Measurements from ENCODE around the gene TMEM86A. TPM values are rescaled to one million over a fixed set of nuclear protein-coding genes. Genes with fewer than 3 reads are reported as not detected.
"Not testable (repeated sequence)": the region's sequence is repeated elsewhere in the genome, so short reads cannot be mapped to it uniquely, and the experiment has no call there.

TMEM86A gene
- total RNA-seq, 2 experiments from 2014 or later: 0.25 to 0.42 TPM

DNA sequence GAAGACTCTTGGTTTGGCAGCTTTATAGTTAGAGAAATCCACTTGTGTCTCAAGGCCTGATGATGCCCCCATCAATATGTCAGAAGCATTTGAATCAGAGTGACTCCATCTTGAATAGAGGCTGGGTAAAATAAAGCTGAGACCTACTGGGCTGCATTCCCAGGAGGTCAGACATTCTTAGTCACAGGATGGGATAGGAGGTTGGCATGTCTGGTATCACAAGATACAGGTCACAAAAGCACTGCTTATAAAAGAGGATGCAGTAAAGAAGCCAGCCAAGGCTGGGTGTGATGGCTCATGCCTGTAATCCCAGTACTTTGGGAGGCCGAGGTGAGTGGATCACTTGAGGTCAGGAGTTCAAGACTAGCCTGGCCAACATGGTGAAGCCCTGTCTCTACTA, 16.6 kb upstream of the TMEM86A start:
- H3K4me1 Mint-ChIP-seq; H3K9me3 Mint-ChIP-seq; POLR2A ChIA-PET; H3K4me3 Mint-ChIP-seq; H3K27me3 Mint-ChIP-seq; H3K36me3 Mint-ChIP-seq (ENCODE audit: low read depth); DNase-seq: not testable (repeated sequence)
- H3K27ac Mint-ChIP-seq: peak overlapping the region; percentile 36
- CTCF ChIA-PET: interaction anchor here (1.2 kb wide), 1 partner anchor 9 kb away, joined by 3 read pairs; no protein-coding TSS in a partner anchor

DNA sequence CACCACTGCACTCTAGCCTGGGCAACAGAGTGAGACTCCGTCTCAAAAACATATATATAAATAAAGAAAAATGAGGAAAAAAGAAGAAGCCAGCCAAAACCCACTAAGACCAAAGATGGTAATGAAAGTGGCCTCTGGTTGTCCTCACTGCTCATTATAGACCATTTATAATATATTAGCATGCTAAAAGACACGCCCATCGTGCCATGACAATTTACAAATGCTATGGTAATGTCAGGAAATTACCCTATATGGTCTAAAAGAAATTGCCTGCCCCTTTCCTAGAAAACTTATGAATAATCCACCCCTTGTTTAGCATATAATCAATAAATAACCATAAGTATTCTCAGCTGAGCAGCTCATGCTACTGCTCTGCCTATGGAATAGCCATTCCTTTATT, 16.1 kb upstream of the TMEM86A start:
- no peak overlapping the region for H3K4me3 Mint-ChIP-seq
- H3K27ac Mint-ChIP-seq: no peak overlapping the region
- POLR2A ChIA-PET: no interaction called here
- peaks cover 6% of the 10 kb centered on the region for H3K4me1 Mint-ChIP-seq
- no peaks in the 10 kb centered on the region for H3K9me3 Mint-ChIP-seq
- DNase-seq: no peak
- CTCF ChIA-PET: interaction anchor here (1.2 kb wide), 1 partner anchor 10 kb away, joined by 3 read pairs; no protein-coding TSS in a partner anchor
- H3K27me3 Mint-ChIP-seq: peaks cover 8% of the 10 kb centered on the region
- no peaks in the 10 kb centered on the region for H3K36me3 Mint-ChIP-seq (ENCODE audit: low read depth)

DNA sequence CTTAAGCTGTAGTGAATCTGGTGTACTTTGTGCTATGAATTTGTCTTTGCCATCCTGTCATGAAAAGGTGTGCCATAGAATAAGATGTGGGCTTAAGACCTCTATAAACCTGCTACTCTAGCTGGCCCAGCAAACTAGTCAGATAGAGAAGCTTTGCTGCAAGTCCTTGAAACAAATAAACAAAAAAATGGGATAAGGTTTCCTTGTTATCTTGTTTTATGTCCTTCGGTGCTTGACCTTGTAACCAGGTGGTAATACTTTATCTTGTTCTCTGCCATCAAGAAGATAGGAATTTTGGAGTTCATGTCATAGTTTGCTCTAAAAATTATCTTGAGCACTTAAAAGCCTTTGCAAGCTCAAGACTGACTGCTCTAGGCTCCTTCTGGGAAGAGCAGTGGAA, 14.3 kb upstream of the TMEM86A start:
- Mint-ChIP-seq H3K27ac (no peak overlapping the region), H3K4me1 (peaks cover 4% of the 10 kb centered on the region), H3K4me3 (no peak overlapping the region), H3K27me3 (peaks cover 8% of the 10 kb centered on the region), H3K36me3 (ENCODE audit: low read depth) (no peaks in the 10 kb centered on the region), H3K9me3 (no peaks in the 10 kb centered on the region)
- ChIA-PET CTCF (interaction anchor here (0.8 to 1.8 kb wide), 4 partner anchors 28 to 149 kb away, joined by 3 to 5 read pairs (median 3); no protein-coding TSS in a partner anchor), POLR2A (no interaction called here)
- no peak for DNase-seq

DNA sequence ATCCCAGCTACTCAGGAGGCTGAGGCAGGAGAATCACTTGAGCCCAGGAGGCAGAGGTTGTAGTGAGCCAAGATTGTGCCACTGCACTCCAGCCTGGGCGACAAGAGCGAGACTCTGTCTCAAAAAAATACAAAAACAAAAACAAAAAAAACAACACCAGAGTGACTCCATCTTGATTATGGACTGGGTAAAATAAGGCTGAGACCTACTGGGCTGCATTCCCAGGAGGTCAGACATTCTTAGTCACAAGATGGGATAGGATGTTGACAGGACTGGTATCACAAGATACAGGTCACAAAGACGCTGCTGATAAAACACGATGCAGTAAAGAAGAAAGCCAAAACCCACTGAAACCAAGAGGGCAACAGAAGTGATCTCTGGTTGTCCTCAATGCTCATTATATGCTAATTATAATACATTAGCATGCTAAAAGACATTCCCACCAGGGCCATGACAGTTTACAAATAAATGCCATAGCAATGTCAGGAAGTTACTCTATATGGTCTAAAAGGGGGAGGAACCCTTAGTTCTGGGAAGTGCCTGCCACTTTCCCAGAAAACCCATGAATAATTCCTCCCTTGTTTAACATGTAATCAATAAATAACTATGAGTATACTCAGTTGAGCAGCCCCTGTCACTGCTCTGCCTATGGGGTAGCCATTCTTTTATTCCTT, 7.0 kb upstream of the TMEM86A start:
- POLR2A ChIA-PET; H3K27me3 Mint-ChIP-seq; H3K36me3 Mint-ChIP-seq (ENCODE audit: low read depth); H3K9me3 Mint-ChIP-seq; DNase-seq; H3K4me3 Mint-ChIP-seq; H3K27ac Mint-ChIP-seq: not testable (repeated sequence)
- H3K4me1 Mint-ChIP-seq: peaks cover 11% of the 10 kb centered on the region
- CTCF ChIA-PET: interaction anchor here (1.3 kb wide), 1 partner anchor 33 kb away, joined by 3 read pairs; no protein-coding TSS in a partner anchor

DNA sequence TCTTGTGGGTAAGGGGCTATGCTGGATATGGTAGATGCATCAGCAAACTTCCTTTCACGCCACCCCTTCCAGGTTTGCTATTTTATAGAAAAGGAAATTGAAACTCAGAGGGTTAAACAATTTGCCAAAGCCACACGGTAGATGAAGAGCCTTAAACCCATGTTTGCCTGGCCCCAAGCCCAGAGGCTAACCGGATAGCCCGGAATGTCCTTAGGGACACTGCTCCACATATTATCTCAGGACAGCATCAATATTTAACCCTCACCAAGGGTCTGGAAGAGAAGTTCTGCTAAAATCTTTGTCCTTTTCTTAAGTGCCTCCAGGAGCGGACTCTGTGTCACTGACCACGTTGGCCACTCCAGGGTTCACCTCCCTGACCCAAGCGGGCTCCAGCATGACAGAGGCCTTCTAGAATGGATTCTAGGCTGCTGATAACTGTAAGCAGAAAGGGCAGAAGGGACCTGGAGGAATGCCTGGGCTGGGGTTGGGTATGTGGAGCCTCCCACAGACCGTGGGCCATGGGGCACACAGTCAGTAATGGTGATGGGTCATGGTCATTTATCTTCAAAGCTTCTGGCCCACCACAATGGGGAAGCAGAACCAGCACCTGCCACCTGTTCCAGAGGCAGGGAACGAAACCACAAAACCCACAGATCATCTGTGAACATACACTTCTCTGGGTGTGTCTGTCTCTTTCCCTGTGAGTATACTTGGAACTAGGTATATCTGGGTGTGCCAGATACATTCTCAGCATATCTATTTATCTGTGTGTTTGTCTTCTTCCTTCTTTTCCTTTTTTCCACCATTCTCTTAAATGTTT, 5.4 kb upstream of the TMEM86A start:
- H3K4me3 Mint-ChIP-seq: no peak overlapping the region
- H3K4me1 Mint-ChIP-seq: peaks cover 15% of the 10 kb centered on the region
- DNase-seq: no peak
- CTCF ChIA-PET: no interaction called here
- POLR2A ChIA-PET: no interaction called here
- H3K27me3 Mint-ChIP-seq: peaks cover 3% of the 10 kb centered on the region
- H3K9me3 Mint-ChIP-seq: no peaks in the 10 kb centered on the region
- no peaks in the 10 kb centered on the region for H3K36me3 Mint-ChIP-seq (ENCODE audit: low read depth)
- H3K27ac Mint-ChIP-seq: no peak overlapping the region

DNA sequence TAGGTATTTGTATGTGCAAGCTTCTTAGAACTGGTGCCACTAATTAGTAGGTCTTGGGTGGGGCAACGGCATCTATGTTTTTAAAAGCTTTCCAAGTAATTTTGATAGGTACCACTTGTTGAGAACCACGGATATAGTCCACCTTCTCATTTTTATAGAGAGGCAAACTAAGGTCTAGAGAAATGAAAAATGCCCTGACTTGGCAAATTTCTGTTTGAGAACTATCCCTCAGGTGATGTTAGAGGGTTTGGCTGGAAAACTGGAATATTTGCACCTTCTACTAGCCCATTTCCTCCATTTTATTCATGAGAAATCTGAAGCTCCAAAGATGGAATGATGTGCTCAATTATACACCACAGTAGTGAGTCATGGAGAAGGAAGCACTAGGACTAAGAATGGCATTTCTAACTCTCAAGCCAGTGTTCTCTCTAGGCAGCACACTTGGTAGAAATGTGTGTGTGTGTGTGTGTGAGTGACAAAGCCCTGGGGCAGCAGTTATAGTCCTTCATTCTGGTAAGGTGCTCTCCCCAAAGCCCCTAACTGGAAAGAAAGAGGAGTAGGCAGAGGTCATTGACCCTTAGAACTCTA, 1.8 kb upstream of the TMEM86A start:
- H3K27ac Mint-ChIP-seq: no peak overlapping the region
- no peaks in the 10 kb centered on the region for H3K9me3 Mint-ChIP-seq
- POLR2A ChIA-PET: no interaction called here
- no peak for DNase-seq
- H3K36me3 Mint-ChIP-seq (ENCODE audit: low read depth): no peaks in the 10 kb centered on the region
- CTCF ChIA-PET: no interaction called here
- H3K27me3 Mint-ChIP-seq: peaks cover 15% of the 10 kb centered on the region
- H3K4me1 Mint-ChIP-seq: peaks cover 23% of the 10 kb centered on the region
- no peak overlapping the region for H3K4me3 Mint-ChIP-seq

DNA sequence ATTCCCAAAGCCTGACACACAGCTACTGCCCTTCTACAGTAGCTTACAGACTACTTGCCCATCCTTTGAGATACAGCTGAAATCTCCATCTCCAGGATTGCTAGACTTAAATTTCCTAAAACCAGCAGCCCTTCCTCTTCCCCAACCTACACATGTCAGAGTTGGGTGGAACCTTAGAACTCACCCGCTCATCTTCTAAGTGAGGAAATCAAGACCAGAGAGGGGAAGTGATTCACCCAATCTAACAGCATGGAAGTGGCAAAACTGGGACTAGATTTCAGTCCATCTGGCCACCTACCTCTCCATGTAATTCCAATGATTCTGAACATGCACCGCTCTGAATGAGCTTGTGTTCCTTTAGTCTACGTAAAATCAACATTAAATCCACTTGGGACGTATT, 1.0 kb upstream of the TMEM86A start:
- POLR2A ChIA-PET: no interaction called here
- Mint-ChIP-seq H3K27ac (no peak overlapping the region), H3K4me3 (no peak overlapping the region), H3K9me3 (no peaks in the 10 kb centered on the region), H3K27me3 (peaks cover 15% of the 10 kb centered on the region), H3K4me1 (peaks cover 23% of the 10 kb centered on the region), H3K36me3 (ENCODE audit: low read depth) (no peaks in the 10 kb centered on the region)
- CTCF ChIA-PET: interaction anchor here (0.6 to 1.6 kb wide), 5 partner anchors 12 to 23 kb away, joined by 3 to 8 read pairs (median 4); no protein-coding TSS in a partner anchor
- DNase-seq: no peak

DNA sequence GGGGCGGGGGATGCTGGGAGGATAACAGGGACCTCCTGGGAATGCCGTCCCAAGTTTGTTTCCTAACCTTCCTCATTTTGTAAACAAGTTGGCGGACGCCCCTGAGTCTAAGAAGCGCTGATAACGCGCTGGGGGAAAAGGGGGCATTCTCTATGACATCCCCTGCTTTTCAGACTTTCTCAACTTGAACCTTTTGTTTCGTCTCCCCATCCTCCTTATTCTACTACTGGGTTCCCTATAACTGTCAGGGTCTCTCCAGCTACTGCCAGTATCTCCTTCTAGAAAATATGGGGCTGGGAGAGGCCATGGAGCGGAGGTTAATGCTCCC, 654 bp downstream of the TMEM86A start:
- Mint-ChIP-seq H3K27me3 (peaks cover 22% of the 10 kb centered on the region), H3K4me3 (peak overlapping the region; percentile 72), H3K27ac (peak overlapping the region; percentile 52), H3K9me3 (no peaks in the 10 kb centered on the region), H3K4me1 (peaks cover 14% of the 10 kb centered on the region), H3K36me3 (ENCODE audit: low read depth) (no peaks in the 10 kb centered on the region)
- DNase-seq: no peak
- POLR2A ChIA-PET: no interaction called here
- CTCF ChIA-PET: interaction anchor here (1.2 to 1.6 kb wide), 3 partner anchors 18 to 32 kb away, joined by 3 to 7 read pairs (median 4); no protein-coding TSS in a partner anchor

DNA sequence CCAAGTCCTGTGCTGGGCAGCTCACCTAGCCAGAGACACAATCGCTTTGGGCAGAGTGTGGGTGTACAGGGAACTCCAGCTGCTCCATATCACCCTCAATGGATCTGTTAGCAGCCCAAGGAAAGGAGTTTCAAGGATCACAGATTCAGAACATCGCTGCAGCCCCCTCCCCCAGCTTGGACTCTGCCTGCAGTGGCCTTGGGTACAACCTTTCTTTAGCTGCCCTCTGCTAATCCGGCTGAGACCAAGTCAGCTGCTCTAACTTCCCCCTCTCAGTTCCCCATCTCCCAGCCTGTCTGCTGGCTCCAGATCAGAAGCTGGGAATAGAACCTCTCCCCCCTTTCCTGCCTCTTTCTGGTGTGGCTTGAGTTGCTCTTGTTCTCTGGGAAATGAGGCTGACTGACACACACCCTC, 1.3 kb downstream of the TMEM86A start:
- Mint-ChIP-seq H3K9me3 (no peaks in the 10 kb centered on the region), H3K27me3 (peaks cover 27% of the 10 kb centered on the region), H3K4me3 (peak overlapping the region; percentile 72), H3K36me3 (ENCODE audit: low read depth) (no peaks in the 10 kb centered on the region), H3K4me1 (peaks cover 15% of the 10 kb centered on the region), H3K27ac (peak overlapping the region; percentile 59)
- CTCF ChIA-PET: interaction anchor here (0.5 to 1.2 kb wide), 2 partner anchors 32 to 125 kb away, joined by 3 read pairs; no protein-coding TSS in a partner anchor
- no peak for DNase-seq
- POLR2A ChIA-PET: no interaction called here

DNA sequence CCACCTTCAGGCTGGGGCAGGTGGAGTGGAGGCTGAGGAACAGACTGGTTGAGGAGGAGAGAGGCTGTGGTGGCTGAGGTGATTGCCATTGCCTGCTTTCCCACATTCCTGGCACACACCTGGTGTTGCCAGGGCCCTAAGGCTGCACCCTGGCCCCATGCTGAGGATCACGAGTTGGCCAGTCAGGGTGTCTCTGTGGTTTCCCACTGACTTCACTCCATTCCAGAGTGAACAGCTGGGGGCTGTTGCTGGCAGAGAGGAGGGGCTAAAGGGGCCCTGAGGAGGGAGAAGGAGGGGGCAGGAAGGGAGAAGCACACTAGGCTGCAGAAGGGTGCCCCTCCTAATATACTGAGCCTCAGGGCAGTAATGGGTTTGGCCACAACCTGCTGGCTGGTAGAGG, 1.8 kb downstream of the TMEM86A start:
- H3K4me3 Mint-ChIP-seq: peak overlapping the region; percentile 72
- peak overlapping the region; percentile 59 for H3K27ac Mint-ChIP-seq
- DNase-seq: no peak
- H3K36me3 Mint-ChIP-seq (ENCODE audit: low read depth): no peaks in the 10 kb centered on the region
- ChIA-PET CTCF (interaction anchor here (0.5 kb wide), 1 partner anchor 126 kb away, joined by 3 read pairs; no protein-coding TSS in a partner anchor), POLR2A (no interaction called here)
- H3K27me3 Mint-ChIP-seq: peaks cover 32% of the 10 kb centered on the region
- H3K4me1 Mint-ChIP-seq: peaks cover 18% of the 10 kb centered on the region
- no peaks in the 10 kb centered on the region for H3K9me3 Mint-ChIP-seq

DNA sequence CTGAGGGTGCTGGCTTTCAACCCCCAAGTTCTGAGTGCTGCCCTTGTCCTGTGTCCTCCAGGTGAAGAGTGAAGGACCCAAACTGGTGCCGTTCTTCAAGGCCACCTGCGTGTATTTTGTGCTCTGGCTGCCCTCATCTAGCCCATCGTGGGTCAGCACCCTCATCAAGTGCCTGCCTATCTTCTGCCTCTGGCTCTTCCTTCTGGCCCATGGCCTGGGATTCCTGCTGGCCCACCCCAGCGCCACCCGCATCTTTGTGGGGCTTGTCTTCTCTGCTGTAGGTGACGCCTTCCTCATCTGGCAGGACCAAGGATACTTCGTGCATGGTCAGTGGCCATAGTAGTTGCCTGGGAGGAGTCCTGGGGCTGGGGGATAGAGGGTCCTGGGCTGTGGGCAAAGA, 2.3 kb downstream of the TMEM86A start:
- H3K4me1 Mint-ChIP-seq: peaks cover 22% of the 10 kb centered on the region
- no peak for DNase-seq
- no peak overlapping the region for H3K27ac Mint-ChIP-seq
- CTCF ChIA-PET: no interaction called here
- H3K4me3 Mint-ChIP-seq: no peak overlapping the region
- POLR2A ChIA-PET: no interaction called here
- H3K9me3 Mint-ChIP-seq: no peaks in the 10 kb centered on the region
- peaks cover 36% of the 10 kb centered on the region for H3K27me3 Mint-ChIP-seq
- no peaks in the 10 kb centered on the region for H3K36me3 Mint-ChIP-seq (ENCODE audit: low read depth)

DNA sequence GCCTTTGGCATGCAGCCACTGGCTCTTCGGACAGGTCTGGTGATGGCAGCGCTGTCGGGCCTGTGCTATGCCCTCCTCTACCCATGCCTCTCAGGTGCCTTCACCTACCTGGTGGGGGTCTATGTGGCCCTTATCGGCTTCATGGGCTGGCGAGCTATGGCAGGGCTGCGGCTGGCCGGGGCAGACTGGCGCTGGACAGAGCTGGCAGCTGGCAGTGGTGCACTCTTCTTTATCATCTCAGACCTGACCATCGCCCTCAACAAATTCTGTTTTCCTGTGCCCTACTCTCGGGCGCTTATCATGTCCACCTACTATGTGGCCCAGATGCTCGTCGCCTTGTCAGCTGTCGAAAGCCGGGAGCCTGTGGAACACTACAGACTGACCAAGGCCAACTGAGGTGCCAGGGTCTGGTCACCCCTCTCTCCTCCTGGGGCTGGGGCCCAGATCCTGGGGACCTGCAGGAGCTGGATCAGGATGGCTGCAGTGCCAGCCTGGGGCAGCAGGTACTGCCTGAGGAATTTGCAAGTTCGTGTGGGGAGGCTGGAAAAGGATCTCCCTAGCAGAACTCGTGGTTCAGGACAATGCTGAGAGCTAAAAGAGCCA, 3.1 kb downstream of the TMEM86A start:
- ChIA-PET POLR2A (no interaction called here), CTCF (interaction anchor here (0.6 to 1.5 kb wide), 5 partner anchors 8 to 175 kb away, joined by 3 to 5 read pairs (median 4); partner anchors contain the start of gene TSG101)
- Mint-ChIP-seq H3K4me3 (no peak overlapping the region), H3K9me3 (no peaks in the 10 kb centered on the region), H3K36me3 (ENCODE audit: low read depth) (no peaks in the 10 kb centered on the region), H3K27me3 (peaks cover 39% of the 10 kb centered on the region), H3K27ac (no peak overlapping the region), H3K4me1 (peaks cover 26% of the 10 kb centered on the region)
- no peak for DNase-seq
